ENCODE results near the gene ATXN1.
A peak's percentile ranks its signal among the peaks of the same experiment; 100 is the strongest.

ATXN1 gene

GRCh38 chr6:16777794-16778193 lies 16.5 kb upstream of the ATXN1 start:
- Histone ChIP-seq H3K4me1 (ENCODE audit: control insufficient read depth, insufficient read depth, low read length) (peaks cover 7% of the 10 kb centered on the region), H3K9ac (ENCODE audit: low read length) (no peak overlapping the region), H3K4me3 (ENCODE audit: low read length) (no peak overlapping the region), H3K27me3 (ENCODE audit: control insufficient read depth, insufficient read depth, low read length) (no peaks in the 10 kb centered on the region), H3K36me3 (ENCODE audit: control insufficient read depth, insufficient read depth, low read length) (no peaks in the 10 kb centered on the region), H3K9me3 (ENCODE audit: control insufficient read depth, low read length) (no peaks in the 10 kb centered on the region)

- no peak overlapping the region for H3K4me3 ChIP-seq (ENCODE audit: low read length)
- H3K27me3 ChIP-seq (ENCODE audit: control insufficient read depth, insufficient read depth, low read length) = no peaks in the 10 kb centered on the region
- H3K4me1 ChIP-seq (ENCODE audit: control insufficient read depth, insufficient read depth, low read length) = peaks cover 3% of the 10 kb centered on the region
- no peaks in the 10 kb centered on the region for H3K9me3 ChIP-seq (ENCODE audit: control insufficient read depth, low read length)
- H3K9ac ChIP-seq (ENCODE audit: low read length) = no peak overlapping the region
- H3K36me3 ChIP-seq (ENCODE audit: control insufficient read depth, insufficient read depth, low read length) = no peaks in the 10 kb centered on the region
Observed at GRCh38 chr6:16776394-16777017, 15.2 kb upstream of the ATXN1 start.

GRCh38 chr6:16774437-16774836 lies 13.2 kb upstream of the ATXN1 start:
- Histone ChIP-seq H3K27me3 (ENCODE audit: control insufficient read depth, insufficient read depth, low read length) (no peaks in the 10 kb centered on the region), H3K4me3 (ENCODE audit: low read length) (no peak overlapping the region), H3K9me3 (ENCODE audit: control insufficient read depth, low read length) (no peaks in the 10 kb centered on the region), H3K4me1 (ENCODE audit: control insufficient read depth, insufficient read depth, low read length) (peaks cover 14% of the 10 kb centered on the region), H3K36me3 (ENCODE audit: control insufficient read depth, insufficient read depth, low read length) (no peaks in the 10 kb centered on the region), H3K9ac (ENCODE audit: low read length) (no peak overlapping the region)

GRCh38 chr6:16773362-16773761 lies 12.1 kb upstream of the ATXN1 start:
- H3K9me3 ChIP-seq (ENCODE audit: control insufficient read depth, low read length) = no peaks in the 10 kb centered on the region
- H3K4me1 ChIP-seq (ENCODE audit: control insufficient read depth, insufficient read depth, low read length) = peaks cover 24% of the 10 kb centered on the region
- no peaks in the 10 kb centered on the region for H3K27me3 ChIP-seq (ENCODE audit: control insufficient read depth, insufficient read depth, low read length)
- H3K9ac ChIP-seq (ENCODE audit: low read length) = no peak overlapping the region
- H3K4me3 ChIP-seq (ENCODE audit: low read length) = no peak overlapping the region
- no peaks in the 10 kb centered on the region for H3K36me3 ChIP-seq (ENCODE audit: control insufficient read depth, insufficient read depth, low read length)

- H3K27me3 ChIP-seq (ENCODE audit: control insufficient read depth, insufficient read depth, low read length) = no peaks in the 10 kb centered on the region
- H3K36me3 ChIP-seq (ENCODE audit: control insufficient read depth, insufficient read depth, low read length) = no peaks in the 10 kb centered on the region
- H3K9me3 ChIP-seq (ENCODE audit: control insufficient read depth, low read length) = no peaks in the 10 kb centered on the region
- H3K4me1 ChIP-seq (ENCODE audit: control insufficient read depth, insufficient read depth, low read length) = peaks cover 28% of the 10 kb centered on the region
- no peak overlapping the region for H3K4me3 ChIP-seq (ENCODE audit: low read length)
- H3K9ac ChIP-seq (ENCODE audit: low read length) = no peak overlapping the region
Observed at GRCh38 chr6:16770701-16771569, 9.7 kb upstream of the ATXN1 start.

- no peaks in the 10 kb centered on the region for H3K36me3 ChIP-seq (ENCODE audit: control insufficient read depth, insufficient read depth, low read length)
- peaks cover 28% of the 10 kb centered on the region for H3K4me1 ChIP-seq (ENCODE audit: control insufficient read depth, insufficient read depth, low read length)
- H3K4me3 ChIP-seq (ENCODE audit: low read length) = no peak overlapping the region
- no peak overlapping the region for H3K9ac ChIP-seq (ENCODE audit: low read length)
- no peaks in the 10 kb centered on the region for H3K9me3 ChIP-seq (ENCODE audit: control insufficient read depth, low read length)
- H3K27me3 ChIP-seq (ENCODE audit: control insufficient read depth, insufficient read depth, low read length) = no peaks in the 10 kb centered on the region
Observed at GRCh38 chr6:16769986-16770376, 8.7 kb upstream of the ATXN1 start.

GRCh38 chr6:16769131-16769985 lies 8.1 kb upstream of the ATXN1 start:
- Histone ChIP-seq H3K36me3 (ENCODE audit: control insufficient read depth, insufficient read depth, low read length) (no peaks in the 10 kb centered on the region), H3K9me3 (ENCODE audit: control insufficient read depth, low read length) (no peaks in the 10 kb centered on the region), H3K27me3 (ENCODE audit: control insufficient read depth, insufficient read depth, low read length) (no peaks in the 10 kb centered on the region), H3K4me1 (ENCODE audit: control insufficient read depth, insufficient read depth, low read length) (peaks cover 28% of the 10 kb centered on the region), H3K4me3 (ENCODE audit: low read length) (no peak overlapping the region), H3K9ac (ENCODE audit: low read length) (no peak overlapping the region)

- no peak overlapping the region for H3K9ac ChIP-seq (ENCODE audit: low read length)
- no peaks in the 10 kb centered on the region for H3K27me3 ChIP-seq (ENCODE audit: control insufficient read depth, insufficient read depth, low read length)
- H3K9me3 ChIP-seq (ENCODE audit: control insufficient read depth, low read length) = no peaks in the 10 kb centered on the region
- H3K36me3 ChIP-seq (ENCODE audit: control insufficient read depth, insufficient read depth, low read length) = no peaks in the 10 kb centered on the region
- no peak overlapping the region for H3K4me3 ChIP-seq (ENCODE audit: low read length)
- peaks cover 28% of the 10 kb centered on the region for H3K4me1 ChIP-seq (ENCODE audit: control insufficient read depth, insufficient read depth, low read length)
Observed at GRCh38 chr6:16768477-16768830, 7.2 kb upstream of the ATXN1 start.

GRCh38 chr6:16767765-16768476 lies 6.7 kb upstream of the ATXN1 start:
- peaks cover 28% of the 10 kb centered on the region for H3K4me1 ChIP-seq (ENCODE audit: control insufficient read depth, insufficient read depth, low read length)
- no peaks in the 10 kb centered on the region for H3K9me3 ChIP-seq (ENCODE audit: control insufficient read depth, low read length)
- H3K4me3 ChIP-seq (ENCODE audit: low read length) = no peak overlapping the region
- no peak overlapping the region for H3K9ac ChIP-seq (ENCODE audit: low read length)
- H3K36me3 ChIP-seq (ENCODE audit: control insufficient read depth, insufficient read depth, low read length) = no peaks in the 10 kb centered on the region
- H3K27me3 ChIP-seq (ENCODE audit: control insufficient read depth, insufficient read depth, low read length) = no peaks in the 10 kb centered on the region

GRCh38 chr6:16766836-16767745 lies 5.8 kb upstream of the ATXN1 start:
- no peak overlapping the region for H3K9ac ChIP-seq (ENCODE audit: low read length)
- no peaks in the 10 kb centered on the region for H3K9me3 ChIP-seq (ENCODE audit: control insufficient read depth, low read length)
- H3K36me3 ChIP-seq (ENCODE audit: control insufficient read depth, insufficient read depth, low read length) = no peaks in the 10 kb centered on the region
- H3K4me3 ChIP-seq (ENCODE audit: low read length) = no peak overlapping the region
- H3K4me1 ChIP-seq (ENCODE audit: control insufficient read depth, insufficient read depth, low read length) = peaks cover 28% of the 10 kb centered on the region
- no peaks in the 10 kb centered on the region for H3K27me3 ChIP-seq (ENCODE audit: control insufficient read depth, insufficient read depth, low read length)

GRCh38 chr6:16766043-16766536 lies 4.8 kb upstream of the ATXN1 start:
- Histone ChIP-seq H3K4me3 (ENCODE audit: low read length) (no peak overlapping the region), H3K36me3 (ENCODE audit: control insufficient read depth, insufficient read depth, low read length) (no peaks in the 10 kb centered on the region), H3K9me3 (ENCODE audit: control insufficient read depth, low read length) (no peaks in the 10 kb centered on the region), H3K9ac (ENCODE audit: low read length) (peak overlapping the region; percentile 2), H3K4me1 (ENCODE audit: control insufficient read depth, insufficient read depth, low read length) (peaks cover 28% of the 10 kb centered on the region), H3K27me3 (ENCODE audit: control insufficient read depth, insufficient read depth, low read length) (no peaks in the 10 kb centered on the region)
